Astrocyte (in vitro differentiated cells and primary cell): ENCODE results near the gene ROBO2. TPM values are rescaled to one million over a fixed set of nuclear protein-coding genes. Genes with fewer than 3 reads are reported as not detected.

Experiments used
- DNase-seq: peaks from one replicate; pipeline ENCODE4 v3.0.0-alpha.2; 2010; ENCODE audit warnings: low read depth
- FAIRE-seq: peaks from 2 replicates; lab custom pipeline; 2011; peaks lifted over from hg19 to GRCh38; lab: Jason Lieb, UNC
- H2AFZ ChIP-seq: 2 replicates; pipeline ENCODE4 v1.6.0; 2012; ENCODE audit warnings: low read depth, low read length, inconsistent platforms
- H3K27ac ChIP-seq: 2 replicates; pipeline ENCODE4 v1.5.1; 2011; ENCODE audit warnings: low read depth, low read length, inconsistent platforms
- H3K27me3 ChIP-seq: 2 replicates; pipeline ENCODE4 v1.6.0; 2011; ENCODE audit warnings: low read length, inconsistent platforms; ENCODE audit not compliant: insufficient read depth
- H3K36me3 ChIP-seq: 2 replicates; pipeline ENCODE4 v1.5.1; 2011; ENCODE audit warnings: low read length, inconsistent platforms; ENCODE audit not compliant: insufficient read depth
- H3K4me1 ChIP-seq: 2 replicates; pipeline ENCODE4 v1.5.1; 2011; ENCODE audit warnings: low read length, inconsistent platforms; ENCODE audit not compliant: insufficient read depth
- H3K4me2 ChIP-seq: 2 replicates; pipeline ENCODE4 v1.6.0; 2012; ENCODE audit warnings: low read length, inconsistent platforms
- H3K4me3 ChIP-seq: 2 replicates; pipeline ENCODE4 v1.5.1; 2011; ENCODE audit warnings: low read depth, mild to moderate bottlenecking, low read length, inconsistent platforms; ENCODE audit not compliant: insufficient read depth
- H3K79me2 ChIP-seq: 2 replicates; pipeline ENCODE4 v1.6.0; 2012; ENCODE audit warnings: mild to moderate bottlenecking, low read length, inconsistent platforms; ENCODE audit not compliant: insufficient read depth
- H3K9ac ChIP-seq: 2 replicates; pipeline ENCODE4 v1.6.0; 2012; ENCODE audit warnings: mild to moderate bottlenecking, low read length, inconsistent platforms
- H3K9me3 ChIP-seq: 2 replicates; pipeline ENCODE4 v1.5.1; 2012; ENCODE audit warnings: low read depth, mild to moderate bottlenecking, low read length, inconsistent platforms; ENCODE audit not compliant: insufficient read depth
- H4K20me1 ChIP-seq: 2 replicates; pipeline ENCODE4 v1.6.0; 2012; ENCODE audit warnings: low read length, inconsistent platforms; ENCODE audit not compliant: insufficient read depth
- H3K27ac Mint-ChIP-seq: one replicate; pipeline ENCODE4 v1.8.0; 2021; ENCODE audit warnings: mild to moderate bottlenecking, mixed read lengths; ENCODE audit not compliant: unreplicated experiment
- H3K27me3 Mint-ChIP-seq: one replicate; pipeline ENCODE4 v1.8.0; 2021; ENCODE audit warnings: low read depth, mixed read lengths; ENCODE audit not compliant: unreplicated experiment
- H3K36me3 Mint-ChIP-seq: one replicate; pipeline ENCODE4 v1.8.0; 2021; ENCODE audit warnings: low read depth, mixed read lengths; ENCODE audit not compliant: unreplicated experiment
- H3K4me1 Mint-ChIP-seq: one replicate; pipeline ENCODE4 v1.8.0; 2021; ENCODE audit warnings: low read depth, mixed read lengths; ENCODE audit not compliant: unreplicated experiment
- H3K4me3 Mint-ChIP-seq: one replicate; pipeline ENCODE4 v1.8.0; 2021; ENCODE audit warnings: mild to moderate bottlenecking, moderate library complexity, mixed read lengths; ENCODE audit not compliant: unreplicated experiment
- H3K9me3 Mint-ChIP-seq: one replicate; pipeline ENCODE4 v1.8.0; 2021; ENCODE audit warnings: mild to moderate bottlenecking, mixed read lengths; ENCODE audit not compliant: unreplicated experiment
- EZH2 ChIP-seq: IDR thresholded peaks from 2 replicates; pipeline ENCODE4 v1.6.1; 2012; ENCODE audit warnings: mild to moderate bottlenecking, low read length, inconsistent platforms; ENCODE audit not compliant: insufficient read depth
- total RNA-seq: library from RNA; stranded (reverse); gene quantifications from 2 replicates; pipeline ENCODE4 v1.2.1, GENCODE V29; 2021
- TF ChIP-seq, protein P1 (sequence below): IDR thresholded peaks from 2 replicates; pipeline ENCODE4 v1.5.1; 2011; ENCODE audit warnings: low read depth, mild to moderate bottlenecking, inconsistent platforms, low read length, moderate library complexity; ENCODE audit not compliant: insufficient read depth

Gene ROBO2
- total RNA-seq, 1 donor from 2014 or later: 1.4 TPM

- H4K20me1 ChIP-seq: no peaks in the 10 kb centered on the region
- H3K4me2 ChIP-seq: peak overlapping the region; percentile 28
- H3K27me3 Mint-ChIP-seq: peaks cover 10% of the 10 kb centered on the region
- H3K27me3 ChIP-seq: peaks cover 21% of the 10 kb centered on the region
- H3K4me3 Mint-ChIP-seq: no peak overlapping the region
- TF ChIP-seq, protein P1, sequence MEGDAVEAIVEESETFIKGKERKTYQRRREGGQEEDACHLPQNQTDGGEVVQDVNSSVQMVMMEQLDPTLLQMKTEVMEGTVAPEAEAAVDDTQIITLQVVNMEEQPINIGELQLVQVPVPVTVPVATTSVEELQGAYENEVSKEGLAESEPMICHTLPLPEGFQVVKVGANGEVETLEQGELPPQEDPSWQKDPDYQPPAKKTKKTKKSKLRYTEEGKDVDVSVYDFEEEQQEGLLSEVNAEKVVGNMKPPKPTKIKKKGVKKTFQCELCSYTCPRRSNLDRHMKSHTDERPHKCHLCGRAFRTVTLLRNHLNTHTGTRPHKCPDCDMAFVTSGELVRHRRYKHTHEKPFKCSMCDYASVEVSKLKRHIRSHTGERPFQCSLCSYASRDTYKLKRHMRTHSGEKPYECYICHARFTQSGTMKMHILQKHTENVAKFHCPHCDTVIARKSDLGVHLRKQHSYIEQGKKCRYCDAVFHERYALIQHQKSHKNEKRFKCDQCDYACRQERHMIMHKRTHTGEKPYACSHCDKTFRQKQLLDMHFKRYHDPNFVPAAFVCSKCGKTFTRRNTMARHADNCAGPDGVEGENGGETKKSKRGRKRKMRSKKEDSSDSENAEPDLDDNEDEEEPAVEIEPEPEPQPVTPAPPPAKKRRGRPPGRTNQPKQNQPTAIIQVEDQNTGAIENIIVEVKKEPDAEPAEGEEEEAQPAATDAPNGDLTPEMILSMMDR: no peak
- TF ChIP-seq EZH2: no peak
- DNase-seq: no peak
- H3K36me3 Mint-ChIP-seq: no peaks in the 10 kb centered on the region
- no peaks in the 10 kb centered on the region for H3K79me2 ChIP-seq
- no peak for FAIRE-seq
- no peak overlapping the region for H3K27ac ChIP-seq
- no peak overlapping the region for H2AFZ ChIP-seq
- H3K27ac Mint-ChIP-seq: no peak overlapping the region
- H3K4me1 Mint-ChIP-seq: peaks cover 4% of the 10 kb centered on the region
- no peak overlapping the region for H3K9ac ChIP-seq
- H3K9me3 Mint-ChIP-seq: no peaks in the 10 kb centered on the region
- H3K36me3 ChIP-seq: no peaks in the 10 kb centered on the region
- H3K9me3 ChIP-seq: no peaks in the 10 kb centered on the region
- H3K4me1 ChIP-seq: peaks cover 8% of the 10 kb centered on the region
- no peak overlapping the region for H3K4me3 ChIP-seq
These were observed 1.9 kb downstream of the ROBO2 start for GRCh38 chr3:77041811-77042210.

DNA sequence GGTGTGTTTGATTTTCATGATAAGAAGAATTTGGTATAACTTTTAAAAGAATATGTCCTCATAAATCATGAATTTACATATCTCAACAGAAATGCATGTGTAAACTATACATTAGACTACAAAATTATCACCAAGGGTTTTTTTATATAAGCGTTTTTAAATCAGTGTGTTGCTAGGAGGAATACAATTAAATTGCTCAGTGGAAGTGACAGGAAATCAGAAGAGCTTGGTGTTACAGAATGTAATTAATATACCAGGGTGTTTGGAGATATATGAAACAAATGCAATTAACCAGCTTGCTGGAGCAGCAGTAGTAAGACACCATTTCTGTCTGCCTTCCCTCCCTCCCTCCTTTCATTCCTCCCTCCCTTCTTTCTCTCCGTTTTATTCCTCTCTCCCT lies 2.4 kb downstream of the ROBO2 start:
- peaks cover 21% of the 10 kb centered on the region for H3K27me3 ChIP-seq
- H3K36me3 ChIP-seq: no peaks in the 10 kb centered on the region
- no peaks in the 10 kb centered on the region for H3K36me3 Mint-ChIP-seq
- H2AFZ ChIP-seq: no peak overlapping the region
- H3K4me2 ChIP-seq: no peak overlapping the region
- no peaks in the 10 kb centered on the region for H4K20me1 ChIP-seq
- FAIRE-seq: no peak
- peaks cover 8% of the 10 kb centered on the region for H3K4me1 ChIP-seq
- no peaks in the 10 kb centered on the region for H3K9me3 Mint-ChIP-seq
- H3K9me3 ChIP-seq: no peaks in the 10 kb centered on the region
- no peak for TF ChIP-seq EZH2
- TF ChIP-seq, protein P1: no peak
- no peak overlapping the region for H3K27ac ChIP-seq
- no peak overlapping the region for H3K27ac Mint-ChIP-seq
- peaks cover 10% of the 10 kb centered on the region for H3K27me3 Mint-ChIP-seq
- H3K4me3 Mint-ChIP-seq: no peak overlapping the region
- no peak overlapping the region for H3K9ac ChIP-seq
- no peak for DNase-seq
- peaks cover 4% of the 10 kb centered on the region for H3K4me1 Mint-ChIP-seq
- no peak overlapping the region for H3K4me3 ChIP-seq
- H3K79me2 ChIP-seq: no peaks in the 10 kb centered on the region

- H3K36me3 Mint-ChIP-seq: no peaks in the 10 kb centered on the region
- H2AFZ ChIP-seq: no peak overlapping the region
- no peaks in the 10 kb centered on the region for H3K9me3 ChIP-seq
- H3K27ac ChIP-seq: no peak overlapping the region
- H3K4me1 ChIP-seq: peaks cover 8% of the 10 kb centered on the region
- FAIRE-seq: no peak
- H3K79me2 ChIP-seq: no peaks in the 10 kb centered on the region
- H3K36me3 ChIP-seq: no peaks in the 10 kb centered on the region
- H3K27me3 ChIP-seq: peaks cover 21% of the 10 kb centered on the region
- H3K27ac Mint-ChIP-seq: no peak overlapping the region
- TF ChIP-seq, protein P1: peak; percentile 24
- no peak for TF ChIP-seq EZH2
- no peak overlapping the region for H3K4me2 ChIP-seq
- no peak overlapping the region for H3K4me3 ChIP-seq
- H3K9me3 Mint-ChIP-seq: no peaks in the 10 kb centered on the region
- peaks cover 10% of the 10 kb centered on the region for H3K27me3 Mint-ChIP-seq
- peaks cover 4% of the 10 kb centered on the region for H3K4me1 Mint-ChIP-seq
- H3K9ac ChIP-seq: no peak overlapping the region
- no peaks in the 10 kb centered on the region for H4K20me1 ChIP-seq
- no peak overlapping the region for H3K4me3 Mint-ChIP-seq
- DNase-seq: no peak
These were observed 3.0 kb downstream of the ROBO2 start for GRCh38 chr3:77042882-77043281.
